NCI-H1048 (cell line): ENCODE measurements around the gene SPTBN2.
A peak's percentile ranks its signal among the peaks of the same experiment; 100 is the strongest.

Source experiments
- DNase-seq: peaks from one replicate; lab custom pipeline; 2025; lab: John Stamatoyannopoulos, UW

Gene SPTBN2

DNA sequence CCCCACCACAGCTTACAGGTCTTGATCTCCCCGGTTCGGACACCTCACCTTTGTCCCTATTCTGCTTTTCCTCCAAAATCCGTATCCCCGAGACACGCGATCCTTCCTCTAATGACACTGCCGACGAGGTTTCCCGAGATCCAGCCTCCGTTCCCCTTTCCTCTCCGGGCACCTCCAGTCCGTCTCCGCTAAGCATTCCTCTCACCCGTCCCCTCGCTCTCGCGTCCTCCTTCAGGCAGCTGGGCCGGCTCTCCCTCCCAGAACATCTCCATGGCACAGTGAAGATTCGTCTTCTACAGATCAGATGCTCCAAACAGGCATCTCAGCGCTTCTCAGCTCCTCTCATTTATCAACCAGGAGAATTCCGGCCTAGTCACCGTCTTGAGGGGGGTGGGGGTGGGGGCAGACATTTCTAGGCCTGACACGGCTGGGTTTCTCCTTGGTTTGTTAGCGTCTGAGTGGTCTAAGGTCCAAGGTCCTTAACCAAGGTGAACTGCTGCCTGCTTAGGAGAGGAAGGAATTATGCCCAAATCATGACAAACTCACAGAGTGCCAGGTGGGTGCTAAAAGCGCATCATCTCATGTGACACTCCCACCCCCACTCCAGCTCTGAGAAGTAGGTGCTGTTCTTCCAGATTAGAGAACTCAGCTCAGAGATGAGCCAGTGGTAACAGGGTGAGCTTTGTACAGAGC is at the start of gene SPTBN2:
Gene SPTBN2, minus strand, starts transcription at position 524 of the 693 bp plus-strand sequence. CDS start 7,976 bp downstream, outside the sequence.
- no peak for DNase-seq

DNA sequence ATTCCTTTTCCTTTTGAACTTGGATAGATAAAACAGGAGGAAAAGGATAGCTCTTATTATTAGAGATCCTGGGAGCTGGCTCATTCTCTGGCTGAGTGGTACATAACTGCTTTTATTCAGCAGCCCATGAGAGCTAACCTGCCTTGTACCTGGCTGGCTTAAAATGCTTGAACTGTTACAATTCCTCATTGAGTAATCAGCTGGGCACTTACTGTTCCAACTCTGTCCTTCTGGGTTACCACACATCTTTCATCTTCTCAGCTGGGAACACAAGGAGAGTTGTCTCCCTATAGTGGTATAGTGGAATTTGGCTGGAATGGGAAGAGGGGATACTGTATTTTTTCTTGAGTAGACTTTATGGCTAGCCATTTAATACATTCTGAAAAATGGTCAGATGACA is 39.8 kb upstream of the SPTBN2 start:
- DNase-seq = no peak

DNA sequence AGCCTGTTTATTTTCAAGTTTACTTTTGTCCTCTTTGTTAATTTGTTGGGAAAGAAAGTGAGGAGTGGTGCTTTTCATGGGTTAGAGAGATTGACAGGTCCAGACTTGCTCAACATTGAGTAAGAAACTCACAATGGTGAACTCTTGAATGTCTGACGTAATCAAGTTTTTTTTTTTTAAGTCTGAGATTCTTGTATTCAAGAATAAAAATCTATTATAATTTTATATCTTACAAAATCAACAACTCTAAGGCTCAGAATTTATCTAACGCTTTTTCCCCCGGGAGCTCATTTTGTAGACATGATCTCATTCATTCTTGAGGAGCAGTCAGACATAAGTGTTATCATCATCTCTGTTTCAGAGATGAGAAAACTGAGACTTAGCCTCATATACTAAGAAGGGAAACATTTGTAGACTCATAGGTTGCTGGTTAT is 39.1 kb upstream of the SPTBN2 start:
- DNase-seq = no peak

DNA sequence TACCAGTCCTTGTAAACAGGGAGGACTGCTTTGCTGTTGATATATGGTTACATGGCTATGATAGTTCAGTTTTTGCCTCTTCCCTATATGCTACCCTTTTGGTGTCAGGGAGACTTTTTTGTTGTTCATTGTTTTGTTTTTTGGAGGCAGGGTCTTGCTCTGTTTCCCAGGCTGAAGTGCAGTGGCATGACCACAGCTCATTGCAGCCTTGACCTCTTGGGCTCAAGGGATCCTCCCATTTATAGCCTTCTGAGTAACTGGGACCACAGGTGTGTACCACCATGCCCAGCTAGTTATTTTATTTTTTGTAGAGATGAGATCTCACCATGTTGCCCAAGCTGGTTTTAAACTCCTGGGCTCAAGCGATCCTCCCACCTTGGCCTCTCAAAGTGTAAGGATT is 38.6 kb upstream of the SPTBN2 start:
- no peak for DNase-seq

GRCh38 chr11:66766681-66767080 is 37.7 kb upstream of the SPTBN2 start:
- DNase-seq = no peak

DNA sequence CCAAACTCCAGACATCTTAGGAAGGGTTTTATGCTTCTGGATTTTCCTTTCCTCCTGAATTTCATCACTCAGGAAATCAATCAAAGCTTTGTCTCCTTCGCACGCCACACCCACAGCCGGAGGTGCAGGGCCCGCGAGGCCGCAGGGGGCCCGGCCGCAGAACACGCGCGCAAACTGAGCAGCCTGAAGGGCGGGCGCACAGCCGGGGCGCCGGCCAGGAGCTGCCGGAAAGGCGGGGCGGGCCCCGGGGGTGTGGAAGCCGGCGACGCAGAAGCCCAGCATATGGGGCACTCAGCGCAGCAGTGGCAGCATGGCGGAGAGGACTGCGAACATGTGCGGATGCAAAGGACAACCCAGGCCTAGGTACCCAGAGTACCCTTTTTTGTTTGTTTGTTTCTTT is 33.1 kb upstream of the SPTBN2 start:
- no peak for DNase-seq

- DNase-seq = no peak
These were observed 23.1 kb upstream of the SPTBN2 start for GRCh38 chr11:66752148-66752547.

DNA sequence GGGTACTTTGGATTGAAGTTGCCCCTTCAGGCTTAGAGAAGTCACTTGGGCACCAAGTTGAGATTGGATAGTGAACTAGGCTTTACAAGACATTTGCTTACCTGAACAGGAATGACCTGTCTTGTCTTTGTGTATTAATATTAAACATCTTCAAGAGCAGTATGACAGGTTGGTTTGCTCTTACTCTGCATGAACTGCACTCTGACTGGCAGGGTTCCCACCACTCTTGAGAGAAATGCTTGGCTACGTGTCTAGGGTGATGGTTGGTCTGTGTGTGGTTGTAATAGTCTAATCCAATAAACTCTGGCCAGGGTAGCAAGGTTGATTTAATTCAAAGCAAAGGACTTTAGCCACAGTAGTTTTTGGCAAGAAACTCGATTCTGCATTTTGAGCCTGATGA is 20.1 kb upstream of the SPTBN2 start:
- DNase-seq = no peak

- no peak for DNase-seq
These were observed 18.5 kb upstream of the SPTBN2 start for GRCh38 chr11:66747480-66747879.

DNA sequence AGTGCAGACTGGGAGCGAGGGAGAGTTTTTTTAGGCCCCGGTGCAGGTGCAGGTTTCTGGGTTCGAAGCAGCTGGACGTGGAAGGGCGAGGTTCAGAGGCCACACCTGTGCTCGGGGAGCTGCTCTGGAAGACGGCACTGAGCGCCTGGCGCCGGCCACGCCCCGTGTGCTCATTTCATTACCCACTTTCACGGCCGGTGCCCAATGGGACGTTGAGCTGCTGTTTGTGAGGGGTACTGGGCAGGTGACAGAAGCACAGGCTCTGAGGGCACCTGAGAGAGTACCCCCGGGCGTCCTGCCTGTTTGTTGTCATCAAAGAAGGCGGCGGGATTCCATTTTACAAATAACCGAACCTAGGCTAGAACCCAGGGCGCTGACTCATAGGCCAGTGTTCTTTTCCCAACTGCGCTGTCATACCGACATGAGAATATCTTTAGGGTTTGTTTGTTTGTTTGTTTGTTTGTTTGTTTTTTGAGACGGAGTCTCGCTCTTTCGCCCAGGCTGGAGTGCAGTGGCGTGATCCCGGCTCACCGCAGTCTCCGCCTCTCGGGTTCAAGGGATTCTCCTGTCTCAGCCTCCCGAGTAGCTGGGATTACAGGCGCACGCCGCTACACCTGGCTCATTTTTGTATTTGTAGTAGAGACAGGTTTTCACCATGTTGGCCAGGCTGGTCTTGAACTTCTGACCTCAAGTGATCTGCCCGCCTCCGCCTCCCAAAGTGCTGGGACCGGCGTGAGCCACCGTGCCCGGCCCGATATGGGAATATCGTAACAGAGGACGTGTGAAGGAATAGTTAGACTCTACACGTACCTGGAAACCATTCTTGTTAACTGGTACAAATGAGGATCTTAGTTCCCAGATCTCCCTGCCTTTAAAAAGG is 16.6 kb upstream of the SPTBN2 start:
- DNase-seq = no peak

DNA sequence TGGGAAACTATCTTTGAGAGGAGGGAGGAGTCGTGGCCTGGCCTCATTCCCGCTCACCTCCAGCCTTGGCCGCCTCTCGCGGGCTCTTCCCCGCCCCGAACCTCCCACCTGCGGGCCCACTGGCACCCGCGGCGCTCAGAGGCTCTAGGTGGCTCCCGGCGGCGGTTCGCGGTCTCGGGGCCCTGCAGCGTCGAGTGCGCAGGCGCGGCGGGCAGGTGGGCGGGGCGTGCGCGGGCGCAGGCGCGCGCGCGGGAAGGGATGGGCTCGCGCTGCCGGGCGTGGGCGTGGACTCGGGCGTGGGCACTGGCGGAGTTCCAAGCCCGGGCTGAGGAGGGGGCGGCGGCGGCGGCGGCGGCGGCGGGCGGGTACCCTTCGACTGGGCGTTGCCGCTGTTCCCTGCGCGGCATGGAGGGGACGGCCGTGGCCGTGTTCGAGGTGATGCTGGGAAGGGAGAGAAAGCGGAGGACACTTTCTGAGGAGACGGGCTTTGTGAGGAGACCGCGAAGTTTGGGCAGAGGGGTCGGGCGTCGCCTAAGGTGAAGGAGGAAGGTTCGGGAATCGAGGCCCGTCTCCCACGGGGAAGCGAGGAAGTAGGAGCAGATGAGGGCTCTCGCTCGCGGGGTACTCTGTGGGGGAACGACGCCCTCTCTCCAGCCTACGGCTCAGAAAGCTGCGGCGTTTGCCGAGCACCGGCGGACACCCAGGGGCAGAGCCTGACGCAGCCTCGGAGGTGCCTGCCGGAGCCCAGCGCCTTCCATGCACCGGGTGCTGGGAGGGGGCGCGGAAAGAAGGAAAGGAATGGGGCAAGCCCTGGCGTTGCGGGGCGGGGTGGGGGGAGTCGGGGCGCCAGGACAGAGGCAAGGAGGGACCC is 15.7 kb upstream of the SPTBN2 start:
- peak; percentile 72 for DNase-seq

DNA sequence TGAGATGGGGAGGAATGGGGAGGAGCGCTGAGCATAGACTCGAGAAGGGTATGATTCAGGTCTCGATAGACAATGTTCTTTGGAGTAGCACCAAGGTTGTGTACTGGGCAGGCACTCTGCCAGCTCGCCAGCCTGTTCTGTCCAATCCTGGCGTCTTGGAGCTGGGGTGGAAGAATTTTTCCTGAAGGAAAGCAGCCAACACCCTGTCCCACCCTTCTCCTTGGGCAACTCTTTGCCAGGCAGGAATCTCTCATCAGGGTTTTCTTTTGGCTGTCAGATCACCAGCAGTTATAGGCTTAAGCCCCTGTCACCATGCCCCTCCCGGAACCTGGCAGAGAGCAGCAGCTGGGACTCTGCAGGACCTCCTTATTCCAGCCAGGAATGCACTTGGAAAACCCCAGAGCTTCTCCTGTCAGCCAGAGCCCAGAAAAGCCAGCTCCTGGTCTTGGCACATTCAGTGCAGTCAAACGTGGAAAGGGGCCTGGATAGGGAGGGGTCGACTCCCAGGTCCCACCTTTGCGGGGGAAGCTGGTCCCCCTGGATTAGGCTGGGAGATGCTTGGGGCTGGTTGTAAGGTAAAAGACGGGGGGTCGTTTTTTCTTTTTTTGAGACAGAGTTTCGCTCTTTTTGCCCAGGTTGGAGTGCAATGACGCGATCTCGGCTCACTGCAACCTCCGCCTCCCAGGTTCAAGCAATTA is 14.4 kb upstream of the SPTBN2 start:
- DNase-seq = no peak

GRCh38 chr11:66741153-66741552 is 12.1 kb upstream of the SPTBN2 start:
- no peak for DNase-seq

GRCh38 chr11:66739983-66740382 is 11.0 kb upstream of the SPTBN2 start:
- no peak for DNase-seq

DNA sequence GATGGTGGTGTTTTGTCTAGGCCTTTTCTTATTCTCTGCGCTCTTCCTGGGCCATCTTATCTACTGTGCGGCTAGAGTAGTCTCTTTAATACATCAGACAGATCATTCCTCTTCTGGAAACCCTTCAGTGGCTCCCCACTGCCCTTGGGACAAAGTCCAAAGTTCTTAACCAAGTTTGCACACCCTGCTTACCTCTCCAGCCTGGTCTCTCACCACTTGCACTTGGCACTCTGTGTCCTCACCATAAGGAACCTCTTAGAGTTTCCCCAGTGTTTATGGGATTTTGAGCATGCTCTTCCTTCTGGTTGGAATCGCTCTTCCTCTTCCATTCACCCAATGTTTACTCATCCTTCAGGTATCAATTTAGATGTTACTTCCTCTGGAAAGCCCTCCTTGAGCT is 5.2 kb upstream of the SPTBN2 start:
- no peak for DNase-seq

- DNase-seq = no peak
These were observed 431 bp upstream of the SPTBN2 start for GRCh38 chr11:66729447-66729846.

GRCh38 chr11:66728038-66728692 is 851 bp downstream of the SPTBN2 start:
- no peak for DNase-seq

DNA sequence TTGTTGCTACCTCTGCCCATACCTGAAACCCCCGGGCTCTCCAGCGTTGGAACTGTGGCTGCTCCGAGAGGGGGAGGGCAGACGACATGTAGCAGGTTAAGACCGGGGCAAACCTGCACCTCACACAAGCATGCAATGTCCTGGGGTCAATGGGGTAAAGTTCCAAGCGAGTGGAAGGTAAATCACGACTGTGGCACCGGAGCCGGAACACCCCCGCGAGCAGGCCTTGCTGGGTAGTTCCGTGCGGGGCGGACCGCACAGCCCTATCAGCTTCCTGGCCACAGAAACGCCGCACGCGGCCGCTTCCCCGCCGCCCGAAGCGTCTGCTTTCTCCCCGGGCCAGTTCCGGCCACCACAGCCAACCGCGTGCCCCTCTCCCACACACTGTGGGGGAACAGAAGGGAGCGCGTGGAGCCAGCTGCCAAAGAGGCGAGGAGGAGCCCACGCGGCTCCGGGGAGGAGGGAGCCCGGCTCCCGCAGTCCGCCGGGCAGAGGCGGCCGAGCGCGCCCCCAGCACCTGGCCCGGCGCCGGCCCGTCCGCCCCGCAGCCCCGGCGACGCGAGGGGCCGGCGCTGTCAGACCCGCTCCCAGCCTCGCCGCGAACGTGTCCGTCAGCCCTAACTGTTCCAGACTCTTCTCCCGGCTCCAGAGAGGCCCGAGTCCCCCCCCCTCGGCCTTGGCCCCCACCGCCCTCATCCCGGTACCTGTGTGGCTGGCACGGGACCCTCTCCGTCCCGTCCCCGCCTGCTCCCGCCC is 1.6 kb downstream of the SPTBN2 start:
- DNase-seq = no peak

GRCh38 chr11:66725647-66726046 is 3.4 kb downstream of the SPTBN2 start:
- no peak for DNase-seq

GRCh38 chr11:66725114-66725513 is 3.9 kb downstream of the SPTBN2 start:
- DNase-seq = no peak
